IMR-90 (cell line): ENCODE data around the gene DPH6. TPM values are rescaled to one million over a fixed set of nuclear protein-coding genes. Genes with fewer than 3 reads are reported as not detected.
A peak's percentile ranks its signal among the peaks of the same experiment; 100 is the strongest.

ENCODE experiments used
- ATAC-seq: fragments of 200-7000 bp; cut with Tn5 transposase; 2 replicates; pipeline ENCODE4 v1.9.1; 2020; ENCODE audit warnings: low read depth, mild to moderate bottlenecking, moderate library complexity
- BruUV-seq: library from RNA; stranded (reverse); fragments of 400-500 nt; replicated peaks from 2 replicates; lab custom pipeline; 2021; lab: Mats Ljungman, UMichigan
- CTCF ChIA-PET: fragments of 300-600 bp; formaldehyde crosslinking; extraction: SDS; loops from one replicate; lab custom pipeline; 2021; ENCODE audit warnings: antibody characterized with exemption; lab: Yijun Ruan, JAX
- POLR2A ChIA-PET: fragments of 300-600 bp; sonication (Branson Sonifier 250); formaldehyde crosslinking; loops from one replicate; lab custom pipeline; 2022; ENCODE audit warnings: antibody characterized with exemption; ENCODE audit not compliant: unreplicated experiment; lab: Charles Lee
- DNase-seq: peaks from one replicate; pipeline ENCODE4 v3.0.0; 2013
- H2AFZ ChIP-seq: replicated peaks from 2 replicates; pipeline ENCODE3; 2013; ENCODE audit warnings: low read length, mild to moderate bottlenecking; ENCODE audit not compliant: poor library complexity
- H2AK5ac ChIP-seq: 2 replicates; pipeline ENCODE4 v1.6.1; 2013; ENCODE audit warnings: low read depth, low read length, inconsistent platforms
- H2AK9ac ChIP-seq: replicated peaks from 2 replicates; pipeline ENCODE3; 2013; ENCODE audit warnings: mild to moderate bottlenecking, low read depth, low read length, moderate library complexity; ENCODE audit not compliant: poor library complexity
- H2BK120ac ChIP-seq: 2 replicates; pipeline ENCODE4 v1.6.1; 2013; ENCODE audit warnings: low read depth, low read length, inconsistent platforms
- H2BK15ac ChIP-seq: 3 replicates; pipeline ENCODE4 v1.6.1; 2013; ENCODE audit warnings: low read depth, low read length, inconsistent platforms
- H2BK20ac ChIP-seq: 2 replicates; pipeline ENCODE4 v1.6.1; 2013; ENCODE audit warnings: low read depth, mild to moderate bottlenecking, inconsistent platforms, low read length, moderate library complexity
- H2BK5ac ChIP-seq: 2 replicates; pipeline ENCODE4 v1.6.1; 2013; ENCODE audit warnings: mild to moderate bottlenecking, low read depth, low read length, inconsistent platforms; ENCODE audit not compliant: poor library complexity, severe bottlenecking
- H3K14ac ChIP-seq: replicated peaks from 2 replicates; pipeline ENCODE4 v1.6.1; 2013; ENCODE audit warnings: low read depth, low read length, inconsistent platforms
- H3K18ac ChIP-seq: 2 replicates; pipeline ENCODE4 v1.6.1; 2013; ENCODE audit warnings: low read depth, low read length, control low read depth
- H3K23ac ChIP-seq: 2 replicates; pipeline ENCODE4 v1.6.1; 2013; ENCODE audit warnings: low read depth, low read length, inconsistent platforms
- H3K27ac ChIP-seq: 2 replicates; pipeline ENCODE4 v1.5.1; 2013; ENCODE audit warnings: mild to moderate bottlenecking, control low read depth, low read length; ENCODE audit not compliant: insufficient read depth
- H3K27me3 ChIP-seq: 2 replicates; pipeline ENCODE4 v1.6.1; 2013; ENCODE audit warnings: low read length; ENCODE audit not compliant: control insufficient read depth, insufficient read depth
- H3K36me3 ChIP-seq: 2 replicates; pipeline ENCODE4 v1.6.1; 2013; ENCODE audit warnings: low read length, mixed read lengths; ENCODE audit not compliant: control insufficient read depth, insufficient read depth
- H3K4ac ChIP-seq: 2 replicates; pipeline ENCODE4 v1.6.1; 2013; ENCODE audit warnings: low read depth, low read length, inconsistent platforms
- H3K4me1 ChIP-seq: 2 replicates; pipeline ENCODE4 v1.6.1; 2013; ENCODE audit warnings: low read length, mixed read lengths; ENCODE audit not compliant: control insufficient read depth, insufficient read depth
- H3K4me2 ChIP-seq: 2 replicates; pipeline ENCODE4 v1.6.1; 2013; ENCODE audit warnings: low read depth, mild to moderate bottlenecking, control low read depth, low read length, moderate library complexity
- H3K4me3 ChIP-seq: 2 replicates; pipeline ENCODE4 v1.5.1; 2013; ENCODE audit warnings: low read depth, mild to moderate bottlenecking, control low read depth, low read length, moderate library complexity; ENCODE audit not compliant: insufficient read depth
- H3K56ac ChIP-seq: 2 replicates; pipeline ENCODE4 v1.6.1; 2013; ENCODE audit warnings: low read length, inconsistent platforms; ENCODE audit not compliant: insufficient read depth; ENCODE audit errors: extremely low read depth
- H3K79me1 ChIP-seq, 2 experiments: 2 replicates each; pipeline ENCODE4 v1.6.1; 2013; ENCODE audit warnings: low read length in 2 of 2, inconsistent platforms in 1 of 2, low read depth in 1 of 2
- H3K9ac ChIP-seq: 2 replicates; pipeline ENCODE4 v1.6.1; 2013; ENCODE audit warnings: low read depth, low read length, control low read depth
- H3K9me1 ChIP-seq: 2 replicates; pipeline ENCODE4 v1.6.1; 2013; ENCODE audit warnings: low read length, inconsistent platforms; ENCODE audit not compliant: insufficient read depth
- H3K9me3 ChIP-seq: 2 replicates; pipeline ENCODE4 v1.6.1; 2013; ENCODE audit warnings: low read length; ENCODE audit not compliant: control insufficient read depth, insufficient read depth
- H4K20me1 ChIP-seq: 2 replicates; pipeline ENCODE4 v1.6.1; 2013; ENCODE audit warnings: low read length, inconsistent platforms; ENCODE audit not compliant: insufficient read depth
- H4K5ac ChIP-seq: 2 replicates; pipeline ENCODE4 v1.6.1; 2013; ENCODE audit warnings: mild to moderate bottlenecking, low read depth, low read length, control low read depth
- H4K8ac ChIP-seq, 2 experiments: 2 replicates each; pipeline ENCODE4 v1.6.1; 2013; ENCODE audit warnings: low read depth in 2 of 2, low read length in 2 of 2, control low read depth in 1 of 2, inconsistent platforms in 1 of 2
- H4K91ac ChIP-seq: 2 replicates; pipeline ENCODE4 v1.6.1; 2013; ENCODE audit warnings: low read depth, low read length, inconsistent platforms; ENCODE audit not compliant: insufficient read depth
- CEBPB ChIP-seq: IDR thresholded peaks from 2 replicates; pipeline ENCODE4 v1.6.1; 2012; ENCODE audit warnings: low read depth, low read length, improper control_type of control experiment
- FOS ChIP-seq: fragments of 150-350 bp; IDR thresholded peaks from 2 replicates; pipeline ENCODE4 v1.6.1; 2016; ENCODE audit warnings: low read depth, low read length
- MAZ ChIP-seq: IDR thresholded peaks from 2 replicates; pipeline ENCODE4 v1.6.1; 2012; ENCODE audit warnings: low read depth, mild to moderate bottlenecking, low read length, improper control_type of control experiment, moderate library complexity, borderline replicate concordance
- NFE2L2 ChIP-seq: fragments of 150-350 bp; IDR thresholded peaks from 2 replicates; pipeline ENCODE4 v1.6.1; 2016; ENCODE audit warnings: low read depth, mild to moderate bottlenecking, low read length
- RFX5 ChIP-seq: IDR thresholded peaks from 2 replicates; pipeline ENCODE4 v1.8.0; 2012; ENCODE audit warnings: low read depth, mild to moderate bottlenecking, low read length, moderate library complexity
- WGBS, 2 experiments: methylation state at CpG; one replicate each; pipeline versions ENCODE4 v1.1.5 to v1.1.7; 2013; ENCODE audit warnings: missing lambda C conversion rate in 2 of 2; ENCODE audit not compliant: insufficient read length in 1 of 2; ENCODE audit errors: extremely low coverage in 2 of 2; 5-methylcytosine and 5-hydroxymethylcytosine counted together
- dilution Hi-C: fragments of 300-500 bp; cut with HindIII; formaldehyde crosslinking; loops from one replicate; pipeline ENCODE4 v1.14.3; 2018; ENCODE audit warnings: low sequenced_read_pairs; ENCODE audit not compliant: unreplicated experiment
- in situ Hi-C: fragments of 300-500 bp; cut with MboI; formaldehyde crosslinking; loops from 3 replicates; pipeline ENCODE4 v1.14.3; 2019; ENCODE audit warnings: low sequenced_read_pairs, inconsistent platforms, mixed read lengths
- intact Hi-C: fragments of 100-400 bp; cut with micrococcal nuclease; formaldehyde crosslinking; loops from 2 replicates; pipeline ENCODE4 v1.10.0; 2022
- polyA plus RNA-seq, 3 experiments: library from polyadenylated mRNA; depleted of rRNA; stranded (reverse); fragments of >200 nt; gene quantifications; 2 replicates each; pipeline ENCODE4 v1.2.3, GENCODE V29; 2012; ENCODE audit warnings: low replicate concordance in 1 of 3
- total RNA-seq: library from RNA; depleted of rRNA; stranded (reverse); fragments of >200 nt; gene quantifications from 2 replicates; pipeline ENCODE4 v1.2.3, GENCODE V29; 2012

DPH6 gene
- total and polyA plus RNA-seq, 2 of the 4 experiments (the other 2 are of a cell fraction): 6.1 to 8.1 TPM

DNA sequence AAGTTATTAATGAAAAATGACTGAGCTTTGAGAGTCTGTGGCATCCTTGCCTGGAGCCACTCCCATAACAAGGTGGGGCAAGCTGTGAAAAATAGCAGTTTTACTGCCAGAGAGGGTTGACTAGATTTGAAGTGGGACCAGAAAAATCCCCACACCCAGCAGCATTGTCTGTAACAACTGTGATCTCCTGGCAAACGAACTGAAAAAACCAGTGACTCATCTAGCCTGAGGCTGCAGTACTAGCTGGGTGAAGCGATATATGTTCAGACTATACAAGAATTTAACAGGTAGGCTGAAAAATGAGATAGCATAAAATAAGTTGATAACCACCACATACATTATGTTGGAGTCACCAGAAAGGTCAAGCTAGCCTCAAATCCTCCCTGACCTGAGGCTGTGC lies 64.0 kb downstream of the DPH6 start:
- Histone ChIP-seq H3K18ac (no peak overlapping the region), H4K8ac (no peak overlapping the region), H3K4ac (no peak overlapping the region), H2BK5ac (no peak overlapping the region), H4K20me1 (no peaks in the 10 kb centered on the region), H3K79me1 (no peaks in the 10 kb centered on the region), H3K9me1 (no peaks in the 10 kb centered on the region), H3K4me3 (no peak overlapping the region), H3K4me2 (peak overlapping the region; percentile 55), H3K27ac (no peak overlapping the region), H2BK120ac (no peak overlapping the region), H3K56ac (no peak overlapping the region), H2AK9ac (no peak overlapping the region), H2BK20ac (no peak overlapping the region), H3K27me3 (no peaks in the 10 kb centered on the region), H3K14ac (no peak overlapping the region), H4K91ac (no peak overlapping the region), H3K9ac (no peak overlapping the region), H3K4me1 (peaks cover 2% of the 10 kb centered on the region), H3K23ac (no peak overlapping the region), H3K9me3 (peaks cover 3% of the 10 kb centered on the region; the same call in 1 of the 2 replicates), H2AFZ (peak overlapping the region; percentile 2), H3K36me3 (no peaks in the 10 kb centered on the region), H2AK5ac (no peak overlapping the region), H4K5ac (no peak overlapping the region), H2BK15ac (no peak overlapping the region)
- DNase-seq (peak; percentile 79), ATAC-seq (peak; percentile 69)
- TF ChIP-seq MAZ (no peak), RFX5 (no peak), CEBPB (no peak), NFE2L2 (no peak), FOS (peak; percentile 24; the same call in 1 of the 2 replicates)
- intact Hi-C loops (no loop called here), in situ Hi-C loops (no loop called here), dilution Hi-C loops (no loop called here)
- no CpG with 5 or more reads among the region's 2 CpGs for WGBS, 2 experiments
- no TSS peak for BruUV-seq
- POLR2A ChIA-PET: no interaction called here
- CTCF ChIA-PET: no interaction called here
